Raji (cell line): ENCODE measurements around the gene ZNF277.

Experiments
- POLR2A ChIP-seq: IDR thresholded peaks from 2 replicates; pipeline ENCODE4 v1.6.1; 2011; ENCODE audit warnings: low read depth, low read length, control low read depth; ENCODE audit not compliant: insufficient read depth

The ZNF277 gene

GRCh38 chr7:112322070-112322469 is 115.6 kb downstream of the ZNF277 start:
- no peak for TF ChIP-seq POLR2A

DNA sequence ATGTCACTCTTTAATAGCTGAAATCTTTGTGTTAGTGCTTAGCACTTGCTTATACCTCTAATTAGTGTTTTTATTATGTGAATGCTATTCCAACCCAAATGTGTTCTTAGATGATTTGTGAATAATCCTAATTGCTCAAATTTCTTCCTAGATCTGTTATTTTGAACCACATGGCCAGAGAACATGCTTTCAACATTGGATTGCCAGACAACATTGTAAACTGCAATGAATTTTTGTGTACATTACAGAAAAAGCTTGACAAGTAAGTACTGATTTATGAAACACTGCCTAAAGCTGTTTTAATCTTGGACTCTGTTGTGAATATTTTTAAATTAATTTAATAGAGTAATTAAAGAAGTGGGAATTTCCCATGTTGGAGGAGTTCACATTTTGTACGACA is 121.1 kb downstream of the ZNF277 start:
- no peak for TF ChIP-seq POLR2A

DNA sequence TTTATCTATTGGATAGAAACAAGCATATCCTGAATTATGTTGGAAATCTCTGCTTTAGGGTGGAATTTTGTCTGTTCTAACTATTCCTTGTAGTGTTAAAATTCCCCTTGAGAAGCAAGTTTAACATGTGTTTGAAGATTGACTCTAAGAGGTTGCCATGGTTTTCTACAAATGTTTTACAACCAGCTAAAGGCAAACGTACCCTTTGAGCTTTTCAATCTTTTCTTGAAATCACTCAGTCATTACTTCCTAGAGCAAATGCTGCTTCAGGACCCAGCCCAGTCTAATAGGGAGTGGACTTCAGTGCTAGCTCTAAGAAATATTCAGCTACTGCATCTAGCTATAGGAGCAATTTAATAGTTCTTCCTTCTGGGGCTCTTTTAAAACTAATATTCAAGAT is 125.0 kb downstream of the ZNF277 start:
- TF ChIP-seq POLR2A, result no peak

DNA sequence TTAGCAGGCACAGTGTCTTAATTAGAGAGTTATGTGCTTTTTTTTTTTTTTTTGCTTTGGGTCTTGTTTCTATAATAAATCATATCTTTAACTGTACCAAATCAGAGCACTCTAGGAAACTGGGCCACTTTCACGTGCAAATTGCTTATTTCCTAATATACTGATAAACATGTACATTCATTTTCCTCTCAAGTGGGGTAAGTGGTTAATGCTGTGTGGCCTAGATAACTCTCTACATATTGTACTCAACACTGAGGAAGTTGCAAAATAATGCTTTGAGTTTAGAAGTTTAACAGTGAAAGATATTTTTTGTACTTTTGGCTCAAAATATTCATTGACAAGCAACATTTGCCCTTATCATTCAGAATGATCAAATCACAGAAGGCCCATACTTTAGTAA is 127.9 kb downstream of the ZNF277 start:
- no peak for TF ChIP-seq POLR2A

DNA sequence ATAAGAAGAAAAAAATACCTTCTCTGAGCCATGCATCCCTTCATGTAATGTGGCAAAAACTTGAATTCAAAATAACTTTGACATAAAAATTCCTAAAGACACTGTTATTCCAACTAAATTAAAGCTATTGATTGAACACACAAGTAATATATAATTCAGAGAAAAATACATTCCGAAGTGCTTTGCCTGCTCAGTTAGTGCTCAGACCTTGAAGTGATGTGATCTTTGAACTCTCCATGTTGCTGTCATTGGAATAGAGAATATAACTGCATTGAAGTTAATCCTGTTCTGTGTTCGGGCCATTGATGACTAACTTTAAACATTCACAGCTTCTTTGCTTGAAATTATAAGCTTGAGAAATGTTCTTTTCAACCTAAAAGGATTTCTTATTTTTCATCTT is 129.8 kb downstream of the ZNF277 start:
- TF ChIP-seq POLR2A, result no peak

GRCh38 chr7:112336936-112337576 is 130.6 kb downstream of the ZNF277 start:
- no peak for TF ChIP-seq POLR2A

- no peak for TF ChIP-seq POLR2A
Measured at GRCh38 chr7:112337892-112338291, 131.4 kb downstream of the ZNF277 start.

DNA sequence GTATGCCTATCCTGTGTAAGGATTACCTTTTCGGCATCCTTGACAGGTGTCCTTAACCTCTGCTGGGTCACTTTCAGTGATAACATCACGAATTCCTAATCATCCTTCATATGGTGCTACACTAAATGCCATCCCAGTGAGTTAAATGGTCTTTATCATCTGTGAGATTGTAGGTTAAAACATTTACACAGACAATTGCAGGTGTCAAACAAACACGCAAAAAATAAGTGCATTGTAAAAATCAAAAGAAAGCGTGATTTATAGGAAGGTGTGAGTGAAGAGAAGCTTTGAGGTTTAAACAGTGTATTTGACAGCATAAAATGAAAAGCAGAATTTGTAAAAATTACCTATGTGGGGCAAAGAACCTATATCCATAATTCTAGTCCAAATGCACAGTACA is 132.3 kb downstream of the ZNF277 start:
- TF ChIP-seq POLR2A, result no peak

- TF ChIP-seq POLR2A, result no peak
Measured at GRCh38 chr7:112341464-112341863, 135.0 kb downstream of the ZNF277 start.

- no peak for TF ChIP-seq POLR2A
Measured at GRCh38 chr7:112346381-112347060, 140.0 kb downstream of the ZNF277 start.

GRCh38 chr7:112347088-112347487 is 140.6 kb downstream of the ZNF277 start:
- TF ChIP-seq POLR2A, result no peak

DNA sequence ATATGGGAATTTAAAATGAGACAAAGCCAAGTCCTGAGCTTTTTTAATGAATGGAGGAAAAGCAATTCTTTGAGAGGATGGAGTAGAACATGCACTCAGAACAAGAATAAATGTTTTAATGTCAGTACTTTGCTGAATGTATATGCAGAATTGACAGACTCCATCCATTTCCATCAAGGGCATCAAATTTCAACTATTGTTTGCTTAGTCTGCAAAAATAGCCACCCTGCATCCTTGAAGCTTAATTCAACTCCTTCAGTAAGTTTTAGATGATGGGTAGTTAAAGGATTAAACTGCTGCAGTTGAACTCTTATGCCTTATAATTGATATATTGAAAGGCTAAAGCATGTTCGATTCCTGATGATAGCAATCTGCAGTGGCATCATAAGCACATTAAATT is 144.1 kb downstream of the ZNF277 start:
- TF ChIP-seq POLR2A, result no peak

GRCh38 chr7:112356596-112356995 is 150.1 kb downstream of the ZNF277 start:
- no peak for TF ChIP-seq POLR2A

DNA sequence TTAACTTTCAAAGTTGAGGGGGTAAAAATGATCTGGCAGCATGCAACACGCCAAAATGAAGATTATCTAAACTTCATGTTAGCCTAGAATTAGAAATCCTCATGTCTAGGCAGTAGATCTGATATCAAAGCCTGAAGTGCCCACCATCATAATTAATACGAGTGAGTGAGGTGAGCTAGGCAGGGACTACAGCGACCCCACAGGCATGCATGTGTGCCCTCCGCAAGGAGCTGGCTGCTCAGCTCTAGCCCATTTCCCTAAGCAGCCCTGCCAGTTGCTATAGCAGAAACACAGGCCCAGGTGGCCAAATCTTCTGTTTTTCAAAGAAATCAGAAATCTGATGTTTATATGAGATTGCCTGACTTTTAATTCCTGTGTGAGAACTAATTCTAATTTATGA is 150.6 kb downstream of the ZNF277 start:
- no peak for TF ChIP-seq POLR2A

DNA sequence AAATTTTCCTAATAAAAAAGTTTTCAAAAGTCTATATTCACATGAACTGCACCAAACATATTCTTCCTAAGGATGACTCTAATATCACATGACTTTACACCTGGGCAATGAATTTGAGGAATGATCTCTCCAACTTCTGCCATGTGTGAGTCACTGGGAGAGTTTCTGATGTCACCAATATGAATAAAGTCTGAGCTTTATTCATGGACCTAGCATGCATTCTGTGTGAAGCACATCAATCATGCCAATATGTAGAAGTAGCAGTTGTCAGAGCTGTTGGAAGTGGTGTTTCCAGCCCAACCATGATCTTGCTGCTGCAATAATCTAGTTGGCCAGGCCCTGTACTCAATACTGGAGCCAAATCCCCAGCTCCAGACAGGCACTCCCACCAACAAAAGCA is 152.0 kb downstream of the ZNF277 start:
- no peak for TF ChIP-seq POLR2A

- TF ChIP-seq POLR2A, result no peak
Measured at GRCh38 chr7:112359086-112359485, 152.6 kb downstream of the ZNF277 start.

- TF ChIP-seq POLR2A, result no peak
Measured at GRCh38 chr7:112360681-112361080, 154.2 kb downstream of the ZNF277 start.
